ENCODE measurements around the gene ZCCHC17.

Gene ZCCHC17

GRCh38 chr1:31397360-31398095 lies 100.7 kb downstream of the ZCCHC17 start:
- DNase-seq, result no peak

DNA sequence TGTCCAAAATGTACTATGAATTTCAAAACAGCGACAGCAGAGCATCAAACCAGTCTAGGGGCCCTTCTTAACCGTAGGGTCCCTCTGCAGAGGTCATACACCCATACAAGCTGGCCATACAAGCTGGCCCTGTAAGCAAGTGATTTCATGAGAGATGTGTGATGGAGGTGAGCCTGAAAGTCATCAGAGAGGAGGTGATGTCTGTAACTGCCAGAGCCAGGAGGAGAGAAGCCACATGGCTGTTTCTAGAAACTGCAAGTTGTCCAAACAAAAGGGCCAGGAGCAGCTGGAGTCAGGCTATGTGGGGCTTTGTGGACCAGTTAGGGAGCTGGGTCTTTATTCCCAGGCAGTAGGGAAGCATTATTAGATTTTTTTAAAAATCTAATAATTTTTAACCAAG lies 101.4 kb downstream of the ZCCHC17 start:
- no peak for DNase-seq

GRCh38 chr1:31399976-31400375 lies 103.1 kb downstream of the ZCCHC17 start:
- no peak for DNase-seq

GRCh38 chr1:31400393-31400792 lies 103.6 kb downstream of the ZCCHC17 start:
- DNase-seq, result no peak

GRCh38 chr1:31401241-31401640 lies 104.4 kb downstream of the ZCCHC17 start:
- DNase-seq, result no peak

DNA sequence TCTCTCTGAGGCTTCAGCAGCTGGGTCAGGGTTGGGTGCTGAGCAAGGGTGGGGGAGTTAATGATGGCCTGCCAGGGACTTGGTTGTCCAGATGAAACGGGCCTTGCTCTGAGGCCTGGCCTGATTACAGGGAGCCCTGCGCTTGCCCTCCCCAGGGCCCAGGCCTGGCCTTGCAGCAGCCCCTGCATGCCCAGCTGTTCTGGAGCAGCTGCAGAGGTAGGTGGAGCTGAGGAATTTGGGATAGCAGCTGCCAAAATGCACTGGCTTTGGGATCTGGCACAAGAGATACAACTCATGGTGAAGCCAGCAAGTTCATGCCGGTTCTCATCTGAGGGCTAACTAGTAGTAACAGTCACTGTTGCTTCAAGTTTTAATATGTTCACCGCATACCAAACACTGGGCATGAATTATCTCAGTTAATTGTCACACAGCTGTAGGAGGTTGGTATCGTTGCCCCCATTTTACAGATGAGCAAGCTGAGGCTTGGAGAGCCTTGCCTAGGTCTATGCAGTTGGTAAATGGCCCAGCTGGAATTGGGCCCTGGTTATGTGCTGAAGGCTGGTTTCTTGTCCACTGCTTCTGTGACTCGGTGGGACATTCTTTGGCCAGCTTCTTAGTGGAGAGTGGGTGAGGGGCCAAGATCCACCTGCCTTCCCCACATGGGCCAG lies 108.9 kb downstream of the ZCCHC17 start:
- no peak for DNase-seq

- no peak for DNase-seq
These were observed 110.3 kb downstream of the ZCCHC17 start for GRCh38 chr1:31407029-31407626.

GRCh38 chr1:31408788-31409318 lies 112.0 kb downstream of the ZCCHC17 start:
- no peak for DNase-seq

DNA sequence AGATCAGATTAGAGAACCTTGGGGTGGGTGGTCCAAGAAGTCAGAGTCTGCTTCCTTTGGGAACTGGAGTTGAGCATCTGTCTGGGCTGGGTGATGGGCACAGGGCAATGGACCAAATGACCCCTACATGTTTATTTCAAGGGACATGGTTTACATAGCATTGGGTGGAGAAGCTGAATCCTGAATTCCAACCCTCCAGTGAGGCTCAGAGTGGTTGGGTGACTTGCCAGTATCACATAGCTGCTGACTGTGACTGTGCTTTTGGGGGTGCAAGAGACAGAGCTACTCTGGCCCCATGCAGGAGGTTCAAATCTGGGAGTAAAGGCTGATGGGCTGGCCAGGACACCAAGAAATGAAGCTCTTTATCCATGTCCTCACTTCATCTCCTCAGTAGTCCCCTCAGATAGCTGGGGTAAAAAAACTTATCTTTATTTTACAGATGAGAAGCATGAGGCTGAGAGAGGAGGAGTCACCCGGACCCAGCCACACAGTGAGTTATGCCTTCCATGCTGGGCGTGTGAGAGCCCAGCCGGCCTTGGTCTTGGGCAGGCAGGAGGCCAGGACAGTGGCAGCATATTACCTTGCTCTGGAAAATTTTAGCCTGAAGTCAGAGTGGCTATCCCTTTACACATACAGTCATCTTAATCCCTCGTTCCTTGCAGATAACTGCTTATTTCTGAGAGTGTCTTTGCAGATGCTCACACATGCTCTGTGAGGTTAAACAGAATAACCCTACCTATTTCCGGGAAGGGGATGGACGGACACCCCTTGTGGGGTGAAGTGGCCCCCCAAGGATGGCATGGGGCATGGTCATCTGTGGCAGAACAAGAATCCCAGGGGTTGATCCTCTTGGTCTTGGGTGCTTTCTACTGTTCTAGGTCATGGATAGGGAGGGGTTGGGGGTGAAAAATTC lies 113.4 kb downstream of the ZCCHC17 start:
- DNase-seq, result no peak

DNA sequence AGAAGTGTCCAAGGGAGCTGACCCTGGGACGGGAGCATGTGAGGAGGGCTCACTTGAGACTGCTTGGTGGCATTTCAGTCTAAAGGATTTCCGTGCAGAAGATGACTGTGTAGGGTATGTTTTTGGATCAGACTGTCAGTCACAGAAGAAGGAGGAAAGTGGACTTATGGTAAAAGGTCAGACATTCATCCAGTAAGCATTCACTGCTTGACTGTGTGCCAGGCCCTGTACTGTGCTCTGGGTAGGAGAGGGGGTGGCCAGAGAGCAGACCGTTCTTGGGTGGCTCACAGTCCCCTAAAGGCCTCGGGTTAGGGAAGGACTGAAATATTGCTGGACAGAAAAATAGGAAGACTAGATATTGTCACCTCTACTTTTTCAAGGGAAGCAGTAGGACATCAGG lies 114.0 kb downstream of the ZCCHC17 start:
- DNase-seq, result no peak

DNA sequence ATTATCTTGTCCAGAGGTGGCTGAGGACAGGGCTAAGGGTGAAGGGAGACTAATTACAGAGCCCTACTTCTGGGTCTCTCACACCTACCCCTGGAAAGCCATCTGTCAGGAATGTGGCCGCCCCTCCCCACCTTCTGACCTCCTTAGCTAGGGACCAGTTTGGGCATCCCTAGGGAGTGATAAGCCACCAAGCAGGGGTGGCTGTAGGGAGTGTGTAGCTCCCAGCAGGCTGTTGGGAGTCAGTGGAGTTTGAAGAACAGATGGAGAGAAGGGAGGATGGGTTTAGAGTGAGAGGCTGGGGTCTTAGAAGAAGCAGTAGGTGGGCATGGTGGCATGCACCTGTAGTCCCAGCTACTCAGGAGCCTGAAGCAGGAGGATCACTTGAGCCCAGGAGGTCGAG lies 115.4 kb downstream of the ZCCHC17 start:
- DNase-seq, result no peak

DNA sequence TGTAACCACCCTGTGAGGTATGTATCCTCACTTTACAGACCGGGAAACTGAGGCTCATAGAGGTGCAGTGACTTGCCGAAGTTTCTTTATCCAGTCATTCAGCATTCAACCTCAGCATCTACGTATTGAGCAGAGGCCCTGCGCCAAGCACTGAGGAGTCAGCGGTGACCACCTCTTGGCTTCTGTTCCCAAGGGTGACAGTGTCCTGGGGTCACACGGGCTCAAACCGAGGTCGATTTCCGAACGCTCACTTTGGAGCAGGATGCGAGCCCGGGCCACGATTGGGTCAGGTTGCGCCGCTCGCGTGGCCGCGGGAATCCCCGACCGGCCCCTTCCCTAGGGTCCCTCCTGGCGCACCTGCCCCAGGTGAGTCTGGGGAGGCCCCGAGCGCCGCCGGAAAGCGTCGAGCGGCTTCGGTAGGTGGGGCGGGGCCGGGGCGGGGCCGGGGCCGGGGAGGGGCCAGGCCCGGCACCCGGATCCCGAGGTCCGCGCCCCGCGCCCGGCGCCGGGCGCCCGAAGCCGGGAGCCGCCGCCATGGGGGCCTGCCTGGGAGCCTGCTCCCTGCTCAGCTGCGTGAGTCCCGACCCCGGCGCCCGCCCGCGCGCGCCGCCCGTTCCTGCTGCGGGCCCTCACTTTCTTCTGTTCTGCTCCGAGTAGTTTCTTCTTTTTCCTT lies 116.0 kb downstream of the ZCCHC17 start, which contains the start of gene SERINC2:
SERINC2 (plus strand) TSS at position 482 of the 673 bp plus-strand sequence; CDS start at position 535, 53 bp downstream.
- peak; percentile 35 to 83 for DNase-seq

DNA sequence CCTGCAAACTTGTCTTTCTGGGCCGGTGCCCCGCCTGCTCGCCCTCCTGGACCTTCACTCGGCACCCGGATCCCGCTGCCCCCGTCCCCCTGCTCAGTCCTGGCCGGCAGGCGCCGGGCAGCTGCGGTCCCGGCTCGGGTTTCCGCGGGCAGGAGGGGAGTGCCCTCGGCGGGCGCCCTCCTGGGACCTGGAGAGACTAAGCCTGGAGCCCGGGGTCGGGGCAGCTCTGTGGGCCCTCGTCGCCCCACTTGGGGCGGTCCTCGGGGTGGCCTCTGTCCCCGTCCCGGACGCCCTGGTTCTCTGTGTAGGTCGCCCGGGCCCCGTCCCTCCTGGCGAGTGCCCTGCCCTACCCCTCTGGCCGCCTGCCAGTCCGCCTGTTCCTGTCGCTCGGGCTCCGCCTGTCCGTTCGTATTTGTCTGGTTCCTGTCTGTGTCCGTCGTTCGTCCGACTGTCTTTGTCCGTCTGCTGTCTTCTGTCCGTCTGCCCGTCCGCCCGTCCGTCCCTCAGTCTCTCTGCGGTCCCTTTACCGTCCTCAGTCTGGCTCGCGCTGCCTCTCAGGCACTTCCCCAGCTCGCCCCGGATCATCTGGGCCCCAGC lies 116.7 kb downstream of the ZCCHC17 start:
- peak in 1 of 2 experiments; percentile 56 for DNase-seq
